ENCODE results near the gene SPOCK1. TPM values are rescaled to one million over a fixed set of nuclear protein-coding genes. Genes with fewer than 3 reads are reported as not detected.

Gene SPOCK1
- polyA plus RNA-seq, 6 donors from 2014 or later = not detected

GRCh38 chr5:137070521-137070920 is 428.6 kb downstream of the SPOCK1 start:
- ATAC-seq (ENCODE audit: low read depth in 2 of 2) (no peak), DNase-seq (no peak)
- Mint-ChIP-seq H3K4me1 (no peaks in the 10 kb centered on the region), H3K9me3 (peaks cover 0 to 4% (median 0%) of the 10 kb centered on the region in 7 donors), H3K27ac (no peak overlapping the region), H3K36me3 (no peaks in the 10 kb centered on the region), H3K4me3 (peak overlapping the region in 1 of 8 donors; percentile 12), H3K27me3 (peaks cover 6 to 8% (median 7%) of the 10 kb centered on the region in 3 donors)

GRCh38 chr5:137069358-137069757 is 429.8 kb downstream of the SPOCK1 start:
- Mint-ChIP-seq H3K27me3 (peaks cover 6 to 8% (median 7%) of the 10 kb centered on the region in 3 donors), H3K36me3 (no peaks in the 10 kb centered on the region), H3K27ac (no peak overlapping the region), H3K4me3 (no peak overlapping the region), H3K4me1 (no peaks in the 10 kb centered on the region), H3K9me3 (peaks cover 0 to 4% (median 0%) of the 10 kb centered on the region in 7 donors)
- no peak for ATAC-seq (ENCODE audit: low read depth in 2 of 2)
- no peak for DNase-seq

DNA sequence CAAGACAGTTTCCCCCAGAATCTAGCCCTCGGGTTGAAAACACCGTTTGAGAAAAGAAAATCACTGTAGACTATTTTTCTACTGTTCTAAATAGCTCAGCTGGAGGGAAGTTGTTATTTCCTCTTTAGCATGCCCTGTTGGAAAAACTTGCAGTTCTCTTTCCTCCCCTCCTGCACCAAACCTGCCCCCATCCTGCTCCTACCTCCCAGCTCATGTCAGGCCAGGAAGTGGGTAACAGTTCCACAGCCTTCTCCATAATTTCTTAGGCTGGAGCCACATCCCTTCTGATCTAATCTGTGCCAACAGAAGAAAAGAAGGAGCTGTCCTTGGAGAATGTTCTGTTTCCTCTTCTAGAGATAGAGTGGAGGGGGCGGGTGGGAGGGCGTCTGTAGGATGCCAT is 437.7 kb downstream of the SPOCK1 start:
- DNase-seq (no peak), ATAC-seq (ENCODE audit: low read depth in 2 of 2) (no peak)
- Mint-ChIP-seq H3K4me1 (no peaks in the 10 kb centered on the region), H3K27ac (peak overlapping the region in 1 of 6 donors; percentile 59), H3K27me3 (peaks cover 0 to 13% (median 8%) of the 10 kb centered on the region in 3 donors), H3K9me3 (peaks cover 0 to 4% (median 0%) of the 10 kb centered on the region in 7 donors), H3K36me3 (no peaks in the 10 kb centered on the region), H3K4me3 (no peak overlapping the region)

DNA sequence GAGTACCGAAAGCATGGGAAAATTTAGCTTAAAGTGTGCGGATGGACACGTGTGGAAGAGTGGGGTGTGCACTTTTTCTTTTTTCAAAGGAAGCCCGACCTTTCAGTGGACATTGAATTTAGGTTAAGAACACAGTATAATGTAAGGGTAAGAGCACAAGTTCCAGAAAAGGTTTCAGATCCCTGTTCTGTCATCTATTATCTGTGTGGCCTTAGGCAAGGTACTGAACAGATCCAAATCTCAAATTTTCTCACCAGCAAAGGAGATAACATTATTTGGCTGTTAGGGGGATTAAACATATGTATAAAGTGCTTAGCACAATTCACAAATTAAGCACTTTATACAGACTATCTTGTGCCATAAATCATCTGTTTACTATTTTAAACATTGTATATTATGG is 441.0 kb downstream of the SPOCK1 start:
- no peaks in the 10 kb centered on the region for H3K36me3 Mint-ChIP-seq
- no peaks in the 10 kb centered on the region for H3K4me1 Mint-ChIP-seq
- H3K4me3 Mint-ChIP-seq = no peak overlapping the region
- no peak for DNase-seq
- no peak overlapping the region for H3K27ac Mint-ChIP-seq
- H3K9me3 Mint-ChIP-seq = peaks cover 0 to 4% (median 0%) of the 10 kb centered on the region in 7 donors
- no peak for ATAC-seq (ENCODE audit: low read depth in 2 of 2)
- H3K27me3 Mint-ChIP-seq = peaks cover 4 to 13% (median 8%) of the 10 kb centered on the region in 3 donors

GRCh38 chr5:137056676-137057075 is 442.4 kb downstream of the SPOCK1 start:
- Mint-ChIP-seq H3K27ac (peak overlapping the region in 1 of 6 donors; percentile 51), H3K4me3 (no peak overlapping the region), H3K9me3 (peaks cover 0 to 6% (median 0%) of the 10 kb centered on the region in 7 donors), H3K36me3 (no peaks in the 10 kb centered on the region), H3K4me1 (no peaks in the 10 kb centered on the region), H3K27me3 (peaks cover 4 to 16% (median 8%) of the 10 kb centered on the region in 3 donors)
- ATAC-seq (ENCODE audit: low read depth in 2 of 2) (no peak), DNase-seq (no peak)

DNA sequence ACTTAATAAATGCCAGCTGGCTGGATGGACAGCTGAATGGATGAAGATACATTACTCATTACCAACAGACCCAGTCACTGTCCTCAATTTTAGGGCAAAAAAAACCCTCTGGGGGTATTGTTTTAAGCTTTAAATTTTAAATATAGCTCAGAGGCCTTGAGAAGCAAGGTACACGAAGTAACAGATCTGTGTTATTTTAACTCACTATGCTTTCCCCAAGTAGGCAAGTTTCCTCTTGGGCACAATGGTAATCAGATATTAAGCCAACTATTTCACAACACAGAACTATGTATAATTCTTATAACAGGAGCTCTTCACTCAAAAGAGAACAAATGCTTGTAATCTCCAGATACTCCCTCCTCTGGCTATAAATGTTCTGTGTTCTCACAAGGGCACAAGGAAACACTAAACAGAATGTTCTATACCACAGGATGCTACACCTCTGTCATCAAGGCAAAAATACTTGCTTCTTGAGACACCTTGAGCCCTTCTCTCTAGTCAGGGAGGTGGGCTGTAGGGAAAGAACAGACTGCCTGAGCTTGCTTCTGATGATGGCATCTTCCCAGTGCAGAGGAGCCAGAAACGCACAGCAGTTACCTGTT is 443.8 kb downstream of the SPOCK1 start:
- Mint-ChIP-seq H3K9me3 (peaks cover 0 to 6% (median 0%) of the 10 kb centered on the region in 7 donors), H3K27ac (no peak overlapping the region), H3K4me1 (no peaks in the 10 kb centered on the region), H3K27me3 (peaks cover 4 to 16% (median 8%) of the 10 kb centered on the region in 3 donors), H3K36me3 (no peaks in the 10 kb centered on the region), H3K4me3 (no peak overlapping the region)
- DNase-seq (no peak), ATAC-seq (ENCODE audit: low read depth in 2 of 2) (no peak)

- ATAC-seq (ENCODE audit: low read depth in 2 of 2) (no peak), DNase-seq (no peak)
- Mint-ChIP-seq H3K4me1 (no peaks in the 10 kb centered on the region), H3K27me3 (peaks cover 4 to 10% (median 8%) of the 10 kb centered on the region in 3 donors), H3K36me3 (no peaks in the 10 kb centered on the region), H3K9me3 (peaks cover 0 to 6% (median 0%) of the 10 kb centered on the region in 7 donors), H3K4me3 (no peak overlapping the region), H3K27ac (no peak overlapping the region)
These were observed 444.3 kb downstream of the SPOCK1 start for GRCh38 chr5:137054792-137055191.

GRCh38 chr5:137054335-137054734 is 444.8 kb downstream of the SPOCK1 start:
- DNase-seq (no peak), ATAC-seq (ENCODE audit: low read depth in 2 of 2) (no peak)
- peaks cover 0 to 6% (median 0%) of the 10 kb centered on the region in 7 donors for H3K9me3 Mint-ChIP-seq
- no peak overlapping the region for H3K4me3 Mint-ChIP-seq
- peaks cover 4 to 9% (median 8%) of the 10 kb centered on the region in 3 donors for H3K27me3 Mint-ChIP-seq
- H3K36me3 Mint-ChIP-seq = no peaks in the 10 kb centered on the region
- H3K27ac Mint-ChIP-seq = no peak overlapping the region
- no peaks in the 10 kb centered on the region for H3K4me1 Mint-ChIP-seq

DNA sequence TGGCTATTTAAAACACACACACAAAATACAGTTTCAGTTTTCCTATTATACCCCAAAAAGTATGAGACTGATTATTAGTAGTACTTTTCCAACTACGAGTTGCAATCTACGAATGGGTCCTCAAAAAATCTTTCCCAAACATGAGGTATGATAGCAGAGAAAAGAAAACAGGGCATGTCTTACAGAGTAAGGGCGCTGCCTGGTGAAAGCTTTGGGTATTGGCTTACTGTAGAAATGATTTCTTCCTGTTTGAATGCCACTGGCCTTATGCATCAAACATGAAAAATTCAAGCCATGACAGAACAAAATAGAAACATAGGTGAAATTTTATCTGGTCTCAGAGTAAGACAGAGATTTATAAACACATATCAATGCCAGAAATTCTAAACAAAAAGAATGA is 448.0 kb downstream of the SPOCK1 start:
- peaks cover 0 to 6% (median 0%) of the 10 kb centered on the region in 7 donors for H3K9me3 Mint-ChIP-seq
- no peak for DNase-seq
- H3K36me3 Mint-ChIP-seq = no peaks in the 10 kb centered on the region
- no peak for ATAC-seq (ENCODE audit: low read depth in 2 of 2)
- H3K27me3 Mint-ChIP-seq = peaks cover 0 to 4% (median 3%) of the 10 kb centered on the region in 3 donors
- no peak overlapping the region for H3K4me3 Mint-ChIP-seq
- H3K27ac Mint-ChIP-seq = no peak overlapping the region
- H3K4me1 Mint-ChIP-seq = no peaks in the 10 kb centered on the region

DNA sequence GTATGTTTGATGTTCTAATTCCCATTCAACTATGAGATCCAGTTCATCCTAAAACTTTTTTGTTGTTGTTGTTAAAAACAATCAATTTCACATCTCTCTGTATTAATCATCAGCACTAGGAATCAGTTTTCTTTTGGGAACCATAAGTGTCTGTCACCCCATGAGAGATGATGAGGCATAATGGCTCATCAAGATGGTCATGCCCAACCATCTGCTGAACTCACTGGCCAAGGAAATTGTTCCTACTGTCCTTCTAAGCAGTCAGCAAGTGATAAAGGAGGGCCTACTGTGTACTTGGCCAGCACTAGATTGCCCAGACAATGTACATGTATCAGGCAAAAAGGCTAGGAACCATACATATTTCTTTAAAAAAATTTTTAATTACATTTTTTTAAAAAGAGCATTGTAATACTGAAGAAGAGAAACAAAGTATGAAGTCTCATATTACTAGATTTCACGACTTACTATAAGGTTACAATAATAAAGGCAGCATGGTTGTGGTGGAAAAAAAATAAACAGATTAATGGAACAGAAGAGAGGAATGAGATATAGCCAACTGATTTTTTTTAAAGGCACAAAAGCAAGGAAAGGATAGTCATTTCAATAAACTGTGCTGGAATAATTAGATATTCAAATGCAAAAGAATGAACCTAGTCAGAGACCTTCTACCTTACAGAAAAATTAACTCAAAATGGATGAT is 458.3 kb downstream of the SPOCK1 start:
- H3K4me1 Mint-ChIP-seq = no peaks in the 10 kb centered on the region
- no peaks in the 10 kb centered on the region for H3K36me3 Mint-ChIP-seq
- ATAC-seq (ENCODE audit: low read depth in 2 of 2) (no peak), DNase-seq (no peak)
- H3K27me3 Mint-ChIP-seq = peaks cover 0 to 4% (median 0%) of the 10 kb centered on the region in 3 donors
- H3K9me3 Mint-ChIP-seq = peaks cover 0 to 35% (median 11%) of the 10 kb centered on the region in 7 donors
- no peak overlapping the region for H3K27ac Mint-ChIP-seq
- no peak overlapping the region for H3K4me3 Mint-ChIP-seq

- H3K36me3 Mint-ChIP-seq = no peaks in the 10 kb centered on the region
- no peak overlapping the region for H3K4me3 Mint-ChIP-seq
- DNase-seq (no peak), ATAC-seq (ENCODE audit: low read depth in 2 of 2) (no peak)
- peaks cover 0 to 35% (median 11%) of the 10 kb centered on the region in 7 donors for H3K9me3 Mint-ChIP-seq
- no peaks in the 10 kb centered on the region for H3K4me1 Mint-ChIP-seq
- peaks cover 0 to 4% (median 0%) of the 10 kb centered on the region in 3 donors for H3K27me3 Mint-ChIP-seq
- no peak overlapping the region for H3K27ac Mint-ChIP-seq
These were observed 459.1 kb downstream of the SPOCK1 start for GRCh38 chr5:137040024-137040423.

DNA sequence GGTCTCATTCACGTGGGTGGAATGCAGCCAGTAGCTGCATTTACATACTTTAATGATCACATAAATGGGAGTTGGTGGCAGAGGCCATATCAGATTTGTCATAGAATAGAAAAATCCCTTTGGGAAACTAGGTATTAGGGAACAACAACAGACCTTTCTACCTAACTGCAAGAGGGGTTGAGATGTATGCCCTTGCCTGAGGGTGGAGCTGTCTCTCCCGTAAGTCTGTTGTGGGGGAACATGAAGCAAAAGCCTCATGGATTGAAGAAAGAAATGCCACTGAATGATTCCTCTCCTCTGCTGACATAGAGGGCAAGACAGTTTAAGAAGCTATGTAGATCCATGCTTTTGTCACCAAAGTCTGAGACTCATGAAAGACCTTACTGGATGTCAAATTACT is 461.3 kb downstream of the SPOCK1 start:
- DNase-seq (no peak), ATAC-seq (ENCODE audit: low read depth in 2 of 2) (no peak)
- Mint-ChIP-seq H3K4me3 (no peak overlapping the region), H3K36me3 (no peaks in the 10 kb centered on the region), H3K9me3 (peaks cover 2 to 21% (median 7%) of the 10 kb centered on the region in 7 donors), H3K4me1 (no peaks in the 10 kb centered on the region), H3K27ac (no peak overlapping the region), H3K27me3 (peaks cover 0 to 8% (median 0%) of the 10 kb centered on the region in 3 donors)

DNA sequence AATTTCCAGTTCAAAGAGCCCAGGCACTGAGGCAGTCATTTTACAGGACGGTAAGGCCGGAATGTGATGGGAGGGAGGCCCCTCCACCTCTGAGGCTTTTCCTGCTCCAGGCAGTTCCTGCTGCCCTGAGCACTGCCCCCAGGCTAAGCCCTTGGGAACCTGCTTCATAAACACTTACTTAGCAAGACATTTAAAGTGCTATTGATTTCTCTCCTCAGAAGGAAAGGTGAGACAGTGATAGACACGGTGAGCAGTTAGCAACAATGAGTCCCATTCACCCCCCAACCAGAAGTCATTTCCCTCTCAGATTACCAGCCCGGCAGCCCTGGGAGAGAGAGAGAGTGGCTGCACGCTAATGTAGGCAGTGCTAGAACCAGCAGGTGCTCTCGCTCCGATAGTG is 462.5 kb downstream of the SPOCK1 start:
- Mint-ChIP-seq H3K4me1 (no peaks in the 10 kb centered on the region), H3K27me3 (peaks cover 0 to 8% (median 8%) of the 10 kb centered on the region in 3 donors), H3K27ac (no peak overlapping the region), H3K36me3 (no peaks in the 10 kb centered on the region), H3K9me3 (peaks cover 0 to 9% (median 2%) of the 10 kb centered on the region in 7 donors), H3K4me3 (no peak overlapping the region)
- no peak for DNase-seq
- ATAC-seq (ENCODE audit: low read depth in 2 of 2) = no peak

- DNase-seq (no peak), ATAC-seq (ENCODE audit: low read depth in 2 of 2) (no peak)
- Mint-ChIP-seq H3K27me3 (peaks cover 0 to 8% (median 8%) of the 10 kb centered on the region in 3 donors), H3K4me3 (peak overlapping the region in 1 of 8 donors; percentile 72), H3K27ac (no peak overlapping the region), H3K4me1 (no peaks in the 10 kb centered on the region), H3K36me3 (no peaks in the 10 kb centered on the region), H3K9me3 (peaks cover 0 to 8% (median under 1%) of the 10 kb centered on the region in 7 donors)
These were observed 463.6 kb downstream of the SPOCK1 start for GRCh38 chr5:137035480-137035878.
